ENCODE measurements around the gene TASP1.

- TF ChIP-seq CTCF (IDR thresholded peaks at IDR 0.05) (no peak), SIN3A (IDR thresholded peaks at IDR 0.05; ENCODE audit: borderline replicate concordance, insufficient read depth, low read depth, low read length) (no peak), TCF7L2 (IDR thresholded peaks at IDR 0.05; ENCODE audit: low read depth, low read length) (no peak), REST (IDR thresholded peaks at IDR 0.05; ENCODE audit: insufficient read depth in 1 of 2, low read depth in 2 of 2, low read length in 1 of 2) (no peak)
Measured at GRCh38 chr20:13525225-13525940, 113.3 kb downstream of the TASP1 start.

All from Panc1 (cell line).